ENCODE measurements around the gene L3MBTL4. TPM values are rescaled to one million over a fixed set of nuclear protein-coding genes. Genes with fewer than 3 reads are reported as not detected.
"Not testable (repeated sequence)": the region's sequence is repeated elsewhere in the genome, so short reads cannot be mapped to it uniquely, and the experiment has no call there.

L3MBTL4 gene
- total RNA-seq, 2 experiments from 2014 or later: 0.20 TPM; not detected in 1

DNA sequence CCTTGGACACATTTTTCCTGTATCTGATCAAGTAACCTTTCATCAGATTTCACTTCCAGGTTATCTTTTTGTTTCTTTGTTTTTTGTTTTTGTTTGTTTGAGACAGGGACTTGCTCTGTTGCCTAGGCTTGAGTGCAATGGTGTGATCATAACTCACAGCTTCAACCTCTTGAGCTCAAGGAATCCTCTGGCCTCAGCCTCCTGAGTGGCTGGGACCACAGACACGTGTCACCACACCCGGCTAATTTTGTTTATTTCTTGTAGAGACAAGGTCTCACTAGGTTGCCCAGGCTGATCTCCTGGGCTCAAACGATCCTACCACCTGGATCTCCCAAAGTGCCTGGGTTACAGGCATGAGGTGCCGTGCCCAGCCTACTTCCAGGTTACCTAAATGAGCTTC is 124.9 kb downstream of the L3MBTL4 start:
- peaks cover 4% of the 10 kb centered on the region for H3K9me3 Mint-ChIP-seq
- no peaks in the 10 kb centered on the region for H3K27me3 Mint-ChIP-seq
- H3K36me3 Mint-ChIP-seq (ENCODE audit: low read depth): no peaks in the 10 kb centered on the region
- peaks cover 8% of the 10 kb centered on the region for H3K4me1 Mint-ChIP-seq
- no peak overlapping the region for H3K27ac Mint-ChIP-seq
- no peak overlapping the region for H3K4me3 Mint-ChIP-seq
- no peak for DNase-seq
- CTCF ChIA-PET: no interaction called here
- POLR2A ChIA-PET: no interaction called here

DNA sequence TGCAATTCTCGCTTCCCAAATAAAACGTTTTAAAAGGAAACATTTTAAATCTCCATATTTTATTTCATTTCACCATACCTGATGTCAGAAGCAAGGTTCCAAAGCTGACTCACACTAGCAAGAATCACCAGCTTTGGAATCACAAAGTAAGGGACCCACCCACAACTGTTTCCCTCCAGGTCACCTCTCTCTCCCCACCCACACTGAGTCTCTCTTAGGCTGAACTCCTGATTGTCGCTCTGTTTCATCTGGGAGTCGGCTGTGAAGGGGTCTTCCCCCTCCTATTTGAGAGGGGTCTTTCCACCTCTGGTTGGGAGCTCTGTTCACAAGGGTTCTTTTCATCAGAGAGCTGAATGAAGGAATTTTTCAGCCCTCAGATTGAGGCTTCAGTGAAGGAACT is 128.1 kb downstream of the L3MBTL4 start:
- CTCF ChIA-PET: no interaction called here
- Mint-ChIP-seq H3K4me1 (no peaks in the 10 kb centered on the region), H3K4me3 (no peak overlapping the region), H3K36me3 (ENCODE audit: low read depth) (no peaks in the 10 kb centered on the region), H3K27me3 (no peaks in the 10 kb centered on the region), H3K9me3 (peaks cover 10% of the 10 kb centered on the region), H3K27ac (no peak overlapping the region)
- DNase-seq: no peak
- POLR2A ChIA-PET: no interaction called here

DNA sequence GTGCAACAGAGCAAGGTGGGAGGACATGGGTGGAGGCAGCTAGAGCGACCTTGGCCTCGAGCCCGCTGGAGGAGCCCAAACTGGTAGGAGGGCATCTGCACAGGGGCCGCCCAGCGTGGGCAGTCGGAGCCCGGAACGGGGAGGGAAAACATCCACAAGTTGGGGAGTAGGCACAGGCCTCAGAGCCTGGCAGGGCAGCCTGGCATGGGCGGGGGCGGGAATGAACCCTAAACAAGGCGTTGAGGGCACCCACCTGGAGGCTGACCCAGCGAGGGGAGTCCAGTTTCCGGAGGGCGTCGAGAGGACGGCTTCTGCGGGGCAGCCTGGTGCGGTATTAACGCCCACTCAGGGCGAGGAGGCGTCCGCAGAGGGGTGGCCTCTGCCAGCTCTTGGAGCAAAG is 129.9 kb downstream of the L3MBTL4 start:
- CTCF ChIA-PET: no interaction called here
- Mint-ChIP-seq H3K4me3 (no peak overlapping the region), H3K27ac (no peak overlapping the region), H3K36me3 (ENCODE audit: low read depth) (no peaks in the 10 kb centered on the region), H3K27me3 (no peaks in the 10 kb centered on the region), H3K4me1 (no peaks in the 10 kb centered on the region), H3K9me3 (peaks cover 10% of the 10 kb centered on the region)
- POLR2A ChIA-PET: no interaction called here
- DNase-seq: no peak

DNA sequence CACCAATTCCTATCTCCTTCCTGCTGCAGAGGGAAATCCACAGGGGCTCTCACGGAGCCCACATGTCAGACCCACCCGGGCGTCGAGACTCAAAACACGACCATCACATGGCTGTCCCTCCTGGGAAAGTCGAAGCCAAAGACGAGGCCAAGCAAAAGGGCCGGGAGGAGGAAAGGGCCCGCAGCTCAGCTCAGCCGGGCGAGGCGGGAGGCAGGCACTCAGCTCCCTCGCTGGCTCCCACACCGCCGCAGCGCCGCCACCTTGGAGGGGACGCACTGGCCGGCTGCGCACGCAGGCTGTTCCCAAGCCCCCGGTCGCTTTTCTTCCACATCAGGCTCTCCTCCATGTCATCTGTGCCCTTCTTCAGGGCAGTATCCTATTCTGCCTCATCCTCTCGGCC is 130.4 kb downstream of the L3MBTL4 start:
- Mint-ChIP-seq H3K27me3 (no peaks in the 10 kb centered on the region), H3K4me1 (no peaks in the 10 kb centered on the region), H3K4me3 (no peak overlapping the region), H3K9me3 (peaks cover 10% of the 10 kb centered on the region), H3K36me3 (ENCODE audit: low read depth) (no peaks in the 10 kb centered on the region), H3K27ac (no peak overlapping the region)
- ChIA-PET CTCF (no interaction called here), POLR2A (no interaction called here)
- no peak for DNase-seq

DNA sequence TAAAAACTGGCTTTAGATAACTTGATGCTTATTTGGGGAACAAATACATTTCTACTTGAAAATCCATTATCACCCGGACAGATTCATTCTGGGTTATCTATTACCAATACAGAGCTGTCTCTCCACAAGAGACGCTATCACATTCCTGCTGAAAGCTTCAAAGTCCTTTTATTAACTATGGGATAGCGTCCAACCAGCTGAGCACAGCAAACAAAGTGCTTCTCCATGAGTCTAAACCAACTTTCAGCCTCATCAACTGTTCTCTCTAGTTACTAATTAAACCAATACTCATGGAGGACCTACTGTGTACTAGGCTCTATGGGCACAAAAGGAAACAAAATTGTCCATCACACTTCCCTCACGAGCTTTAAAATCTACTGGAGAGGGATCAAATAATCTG is 132.8 kb downstream of the L3MBTL4 start:
- Mint-ChIP-seq H3K4me1 (no peaks in the 10 kb centered on the region), H3K27ac (no peak overlapping the region), H3K9me3 (peaks cover 10% of the 10 kb centered on the region), H3K27me3 (no peaks in the 10 kb centered on the region), H3K36me3 (ENCODE audit: low read depth) (no peaks in the 10 kb centered on the region), H3K4me3 (no peak overlapping the region)
- DNase-seq: no peak
- ChIA-PET POLR2A (no interaction called here), CTCF (no interaction called here)

DNA sequence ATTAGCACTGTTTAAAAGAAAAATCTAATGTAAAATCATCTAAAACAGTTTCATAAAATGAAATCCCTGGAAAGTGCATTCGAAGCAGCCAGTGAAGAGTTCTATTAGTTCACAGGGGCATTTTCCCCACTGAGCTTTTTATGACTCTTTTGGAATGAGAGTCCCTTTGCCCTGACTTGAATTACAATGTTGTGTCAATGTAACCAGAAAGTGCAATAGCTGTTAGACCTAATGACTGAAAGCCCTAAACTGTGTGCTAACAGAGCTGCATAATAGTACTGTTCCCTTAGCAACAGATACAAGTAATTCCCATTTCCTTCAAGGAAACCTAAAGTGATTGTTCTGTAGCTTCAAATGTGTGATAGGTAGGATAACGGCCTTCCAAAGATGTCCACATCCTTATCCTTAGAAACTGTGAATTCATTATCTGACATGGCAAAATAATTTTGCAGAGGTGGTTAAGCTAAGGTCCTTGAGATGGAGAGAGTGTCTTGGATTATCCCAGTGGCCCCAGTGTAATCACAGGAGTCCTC is 134.4 kb downstream of the L3MBTL4 start:
- CTCF ChIA-PET: no interaction called here
- POLR2A ChIA-PET: no interaction called here
- no peaks in the 10 kb centered on the region for H3K36me3 Mint-ChIP-seq (ENCODE audit: low read depth)
- DNase-seq: no peak
- no peaks in the 10 kb centered on the region for H3K27me3 Mint-ChIP-seq
- H3K4me1 Mint-ChIP-seq: no peaks in the 10 kb centered on the region
- no peak overlapping the region for H3K4me3 Mint-ChIP-seq
- peaks cover 9% of the 10 kb centered on the region for H3K9me3 Mint-ChIP-seq
- H3K27ac Mint-ChIP-seq: no peak overlapping the region

DNA sequence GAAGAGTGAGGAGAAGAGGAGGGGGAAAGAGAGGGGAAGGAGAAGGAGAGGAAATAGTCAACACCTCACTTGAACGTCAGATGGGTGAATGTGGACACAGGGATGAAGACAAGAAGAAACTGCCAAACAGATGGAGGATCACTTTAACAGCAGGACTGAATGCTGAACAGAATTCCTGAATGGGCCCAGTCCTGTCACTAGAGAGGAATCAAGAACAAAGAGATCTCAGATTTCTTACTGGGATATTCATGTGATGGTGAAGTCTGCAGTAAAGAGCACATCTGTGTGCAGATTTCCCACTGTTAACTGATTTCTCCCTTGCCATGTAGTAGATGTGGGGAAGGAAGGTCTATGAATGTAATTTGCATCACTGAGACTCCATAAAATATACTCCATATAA is 135.4 kb downstream of the L3MBTL4 start:
- POLR2A ChIA-PET: no interaction called here
- no peak for DNase-seq
- Mint-ChIP-seq H3K36me3 (ENCODE audit: low read depth) (no peaks in the 10 kb centered on the region), H3K27me3 (no peaks in the 10 kb centered on the region), H3K4me1 (no peaks in the 10 kb centered on the region), H3K4me3 (no peak overlapping the region), H3K27ac (no peak overlapping the region), H3K9me3 (peaks cover 8% of the 10 kb centered on the region)
- CTCF ChIA-PET: no interaction called here

DNA sequence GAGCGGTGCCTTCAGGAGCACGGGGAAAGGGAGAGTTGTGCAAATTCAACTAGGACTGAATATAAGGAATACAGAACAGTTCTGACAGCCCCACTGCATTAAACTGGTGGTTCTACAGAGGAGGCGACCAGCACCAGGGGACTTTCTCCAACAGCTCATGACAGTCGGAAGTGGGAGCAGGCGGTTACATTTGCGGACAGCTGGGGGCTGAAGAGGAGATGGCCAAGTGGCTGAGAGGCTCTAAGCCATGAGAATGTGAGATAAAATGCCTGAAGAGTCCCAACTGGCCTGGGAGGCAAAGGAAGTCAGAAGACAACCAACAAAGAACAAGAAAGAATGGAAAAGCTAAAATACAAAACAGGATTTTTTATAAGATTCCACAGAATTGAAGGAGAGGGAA is 141.3 kb downstream of the L3MBTL4 start:
- Mint-ChIP-seq H3K4me1 (peaks cover 3% of the 10 kb centered on the region), H3K36me3 (ENCODE audit: low read depth) (no peaks in the 10 kb centered on the region), H3K27ac (no peak overlapping the region), H3K9me3 (peaks cover 2% of the 10 kb centered on the region), H3K27me3 (no peaks in the 10 kb centered on the region), H3K4me3 (no peak overlapping the region)
- CTCF ChIA-PET: no interaction called here
- POLR2A ChIA-PET: no interaction called here
- DNase-seq: no peak

DNA sequence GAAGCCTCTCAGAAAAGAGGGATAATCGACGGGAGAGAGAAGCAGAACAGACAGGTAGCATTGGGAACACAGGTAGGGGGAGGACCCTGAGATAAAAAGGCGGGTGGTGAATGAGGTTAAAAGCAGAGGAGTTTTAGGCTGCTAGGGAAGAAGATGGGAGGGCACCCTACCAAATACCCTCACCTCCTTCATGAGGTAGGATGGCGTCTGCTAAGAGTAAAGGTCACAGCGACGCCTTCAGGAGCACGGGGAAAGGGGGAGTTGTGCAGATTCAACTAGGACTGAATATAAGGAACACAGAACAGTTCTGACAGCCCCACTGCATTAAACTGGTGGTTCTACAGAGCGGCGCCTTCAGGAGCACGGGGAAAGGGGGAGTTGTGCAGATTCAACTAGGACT is 142.6 kb downstream of the L3MBTL4 start:
- H3K27ac Mint-ChIP-seq; CTCF ChIA-PET; H3K4me3 Mint-ChIP-seq; H3K36me3 Mint-ChIP-seq (ENCODE audit: low read depth); H3K27me3 Mint-ChIP-seq; DNase-seq; H3K9me3 Mint-ChIP-seq; POLR2A ChIA-PET; H3K4me1 Mint-ChIP-seq: not testable (repeated sequence)

DNA sequence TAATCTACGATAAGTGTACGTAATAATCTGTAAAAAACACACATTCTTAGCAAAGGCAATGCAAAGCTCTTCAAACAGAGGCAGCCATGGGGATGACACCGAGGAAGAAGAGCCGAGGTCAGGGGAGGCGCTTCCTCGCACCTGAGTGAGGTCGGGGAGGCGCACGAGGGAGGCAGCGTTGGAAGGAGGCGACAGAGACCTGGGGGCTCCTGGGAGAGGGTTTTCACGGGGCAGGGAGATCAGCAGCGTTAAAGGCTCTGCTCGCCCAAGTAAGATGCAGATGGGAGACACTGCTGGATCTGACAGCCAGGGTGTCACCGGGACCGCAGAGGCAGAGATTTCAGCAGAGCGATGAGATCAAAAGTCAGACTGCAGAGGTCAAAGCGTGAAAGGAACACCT is 143.1 kb downstream of the L3MBTL4 start:
- ChIA-PET CTCF (no interaction called here), POLR2A (no interaction called here)
- no peak overlapping the region for H3K27ac Mint-ChIP-seq
- no peaks in the 10 kb centered on the region for H3K27me3 Mint-ChIP-seq
- no peak for DNase-seq
- H3K36me3 Mint-ChIP-seq (ENCODE audit: low read depth): no peaks in the 10 kb centered on the region
- no peak overlapping the region for H3K4me3 Mint-ChIP-seq
- H3K9me3 Mint-ChIP-seq: peaks cover 2% of the 10 kb centered on the region
- H3K4me1 Mint-ChIP-seq: peaks cover 3% of the 10 kb centered on the region

DNA sequence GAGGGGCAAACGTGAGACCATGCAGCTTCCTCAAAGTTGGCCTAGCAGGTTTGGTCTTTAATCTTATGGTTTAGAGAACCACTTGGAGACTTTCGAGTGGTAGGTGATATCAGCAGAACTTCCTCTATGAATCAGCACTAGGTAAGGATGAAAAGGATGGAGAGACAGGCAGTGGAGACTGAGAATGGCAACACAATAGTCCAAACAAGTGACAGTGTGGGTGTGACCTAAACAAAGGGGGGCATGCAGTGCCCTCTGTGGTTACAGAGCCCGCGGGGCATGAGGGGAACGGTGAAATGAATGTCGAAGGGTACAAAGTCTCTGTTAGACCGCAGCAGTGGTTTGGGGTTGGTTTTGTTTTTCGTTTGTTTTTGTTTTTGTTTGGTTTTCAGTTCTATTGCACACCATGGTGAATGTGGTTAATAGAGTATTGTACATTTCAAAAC is 143.9 kb downstream of the L3MBTL4 start:
- ChIA-PET CTCF (no interaction called here), POLR2A (no interaction called here)
- no peak overlapping the region for H3K27ac Mint-ChIP-seq
- H3K36me3 Mint-ChIP-seq (ENCODE audit: low read depth): no peaks in the 10 kb centered on the region
- no peaks in the 10 kb centered on the region for H3K27me3 Mint-ChIP-seq
- no peak overlapping the region for H3K4me3 Mint-ChIP-seq
- no peak for DNase-seq
- peaks cover 3% of the 10 kb centered on the region for H3K4me1 Mint-ChIP-seq
- peaks cover 2% of the 10 kb centered on the region for H3K9me3 Mint-ChIP-seq

DNA sequence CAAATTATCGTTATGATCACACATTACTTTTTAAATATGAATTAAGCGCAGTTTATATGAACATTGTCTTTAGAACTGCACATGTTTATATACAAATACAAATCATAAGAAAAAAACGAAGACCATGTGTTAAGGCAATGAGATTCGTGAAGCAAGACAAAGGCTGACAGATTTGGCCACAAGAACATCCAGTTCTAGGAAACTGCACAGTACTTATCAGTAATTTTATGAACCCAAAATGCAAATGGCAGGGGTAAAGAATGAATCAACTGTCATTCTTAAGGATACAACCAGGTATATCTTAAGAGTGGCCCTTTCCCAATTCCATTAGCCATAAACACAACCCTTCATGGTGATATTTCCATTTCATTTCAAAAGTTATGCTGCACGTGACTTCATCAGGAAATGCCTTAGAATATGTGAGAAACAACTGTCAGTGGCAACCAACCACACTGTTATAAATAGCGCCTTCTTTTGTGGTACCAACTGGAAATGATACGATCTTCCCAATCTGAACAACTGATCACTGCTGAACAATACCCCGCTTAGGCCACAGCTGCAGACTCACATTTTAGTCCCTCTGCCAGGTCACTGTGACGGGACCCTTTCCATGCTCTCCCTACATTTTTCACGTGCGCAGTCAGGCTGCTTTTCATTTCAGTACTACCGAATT is 144.9 kb downstream of the L3MBTL4 start:
- Mint-ChIP-seq H3K4me1 (peaks cover 3% of the 10 kb centered on the region), H3K27me3 (no peaks in the 10 kb centered on the region), H3K36me3 (ENCODE audit: low read depth) (no peaks in the 10 kb centered on the region), H3K27ac (no peak overlapping the region), H3K9me3 (no peaks in the 10 kb centered on the region), H3K4me3 (no peak overlapping the region)
- ChIA-PET POLR2A (no interaction called here), CTCF (no interaction called here)
- DNase-seq: no peak

DNA sequence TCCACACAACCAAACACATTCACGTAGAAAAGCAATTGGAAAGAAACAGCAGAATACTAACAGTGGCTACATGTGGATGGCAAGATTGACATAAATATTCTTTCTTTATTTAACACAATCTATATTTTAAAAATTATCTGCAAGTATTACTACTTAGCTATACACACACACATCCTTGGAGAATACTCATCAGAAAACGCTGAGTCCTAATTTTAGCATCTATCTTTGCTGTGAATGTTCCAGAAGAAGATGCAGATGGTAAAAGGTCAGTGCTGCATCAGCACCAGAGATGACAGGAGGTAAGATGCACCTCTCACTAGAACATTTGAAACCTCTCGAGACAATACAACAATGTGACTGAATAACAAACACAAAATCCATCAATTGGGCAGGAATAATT is 148.5 kb downstream of the L3MBTL4 start:
- H3K9me3 Mint-ChIP-seq: peaks cover 5% of the 10 kb centered on the region
- no peaks in the 10 kb centered on the region for H3K36me3 Mint-ChIP-seq (ENCODE audit: low read depth)
- H3K4me3 Mint-ChIP-seq: no peak overlapping the region
- H3K27me3 Mint-ChIP-seq: no peaks in the 10 kb centered on the region
- no peak overlapping the region for H3K27ac Mint-ChIP-seq
- DNase-seq: no peak
- ChIA-PET POLR2A (no interaction called here), CTCF (no interaction called here)
- peaks cover 3% of the 10 kb centered on the region for H3K4me1 Mint-ChIP-seq

DNA sequence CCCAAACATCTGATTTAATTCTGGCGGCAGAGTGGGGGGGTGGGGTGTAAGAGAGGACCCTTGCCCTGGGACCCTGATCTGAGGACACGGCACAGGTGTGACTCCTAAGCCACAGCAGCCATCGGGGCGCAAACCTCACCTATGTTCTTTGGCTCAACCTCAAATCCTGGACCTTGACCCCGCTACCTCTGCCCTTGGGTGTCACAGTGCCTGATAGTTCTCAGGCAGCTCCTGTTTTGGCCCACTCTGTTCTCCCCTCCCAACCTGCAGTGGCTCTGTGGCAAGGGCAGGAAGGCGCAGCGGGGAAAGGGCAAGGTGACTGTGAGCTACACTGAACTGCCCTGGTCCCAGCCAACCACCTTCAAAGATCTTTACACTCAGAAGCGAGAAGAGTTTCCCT is 152.8 kb downstream of the L3MBTL4 start:
- CTCF ChIA-PET: no interaction called here
- Mint-ChIP-seq H3K27ac (no peak overlapping the region), H3K4me3 (no peak overlapping the region), H3K27me3 (no peaks in the 10 kb centered on the region), H3K36me3 (ENCODE audit: low read depth) (no peaks in the 10 kb centered on the region), H3K9me3 (peaks cover 30% of the 10 kb centered on the region), H3K4me1 (no peaks in the 10 kb centered on the region)
- no peak for DNase-seq
- POLR2A ChIA-PET: no interaction called here
